HepG2 (cell line): ENCODE data around the gene XAF1. TPM values are rescaled to one million over a fixed set of nuclear protein-coding genes. Genes with fewer than 3 reads are reported as not detected.

Experiments
- BORCS8-MEF2B ChIP-seq: sonication (generic); formaldehyde crosslinking; IDR thresholded peaks from 2 replicates; pipeline ENCODE4 v1.8.0; 2022; ENCODE audit warnings: mild to moderate bottlenecking, missing genetic modification reagents
- CAMTA2 ChIP-seq: sonication (generic); formaldehyde crosslinking; IDR thresholded peaks from 2 replicates; pipeline ENCODE4 v1.4.0; 2020; ENCODE audit warnings: mild to moderate bottlenecking, missing genetic modification reagents, borderline replicate concordance
- CREM ChIP-seq, 2 experiments: sonication (generic) in 1 of 2; formaldehyde crosslinking in 1 of 2; IDR thresholded peaks; 2 replicates each; pipeline versions ENCODE4 v1.4.0 to v1.6.1; 2016 to 2020; ENCODE audit warnings: antibody characterized with exemption in 1 of 2, mild to moderate bottlenecking in 1 of 2, missing genetic modification reagents in 1 of 2
- DR1 ChIP-seq: sonication (generic); formaldehyde crosslinking; IDR thresholded peaks from 2 replicates; pipeline ENCODE4 v1.8.0; 2021; ENCODE audit warnings: mild to moderate bottlenecking, missing genetic modification reagents, inconsistent platforms
- FOXJ3 ChIP-seq: sonication (generic); formaldehyde crosslinking; IDR thresholded peaks from 2 replicates; pipeline ENCODE4 v1.4.0; 2020; ENCODE audit warnings: missing genetic modification reagents, mild to moderate bottlenecking, borderline replicate concordance
- FOXP1 ChIP-seq, 2 experiments: fragments of 450-650 bp in 1 of 2; IDR thresholded peaks; 2 replicates each; pipeline ENCODE4 v1.6.1; 2017 to 2018; ENCODE audit warnings: antibody characterized with exemption in 1 of 2
- GABPA ChIP-seq, 2 experiments: IDR thresholded peaks; 2 replicates each; pipeline ENCODE4 v1.6.1; 2011 to 2016; ENCODE audit warnings: low read depth in 2 of 2, low read length in 1 of 2, missing biosample characterization in 1 of 2, missing genetic modification characterization in 1 of 2
- ISX ChIP-seq: sonication (generic); formaldehyde crosslinking; conservative IDR thresholded peaks from 2 replicates; pipeline ENCODE4 v1.5.0; 2020; ENCODE audit warnings: missing genetic modification reagents
- JUN ChIP-seq: sonication (generic); formaldehyde crosslinking; IDR thresholded peaks from 2 replicates; pipeline ENCODE4 v1.4.0; 2020; ENCODE audit warnings: mild to moderate bottlenecking, missing genetic modification reagents
- MEF2D ChIP-seq: sonication (generic); formaldehyde crosslinking; IDR thresholded peaks from 2 replicates; pipeline ENCODE4 v1.5.1; 2020; ENCODE audit warnings: mild to moderate bottlenecking, missing genetic modification reagents
- MZF1 ChIP-seq: sonication (generic); formaldehyde crosslinking; IDR thresholded peaks from 2 replicates; pipeline ENCODE4 v1.8.1; 2023; ENCODE audit warnings: mild to moderate bottlenecking, missing genetic modification reagents, borderline replicate concordance
- POGK ChIP-seq: sonication (generic); formaldehyde crosslinking; conservative IDR thresholded peaks from 2 replicates; pipeline ENCODE4 v1.8.0; 2022; ENCODE audit warnings: mild to moderate bottlenecking, moderate library complexity, missing genetic modification reagents
- RNF2 ChIP-seq: fragments of 450-650 bp; conservative IDR thresholded peaks from 2 replicates; pipeline ENCODE4 v1.6.1; 2016; ENCODE audit warnings: low read depth
- THAP8 ChIP-seq: sonication (generic); formaldehyde crosslinking; IDR thresholded peaks from 2 replicates; pipeline ENCODE4 v1.5.1; 2020; ENCODE audit warnings: missing genetic modification reagents, mild to moderate bottlenecking, borderline replicate concordance
- TSC22D2 ChIP-seq: sonication (generic); formaldehyde crosslinking; IDR thresholded peaks from 2 replicates; pipeline ENCODE4 v1.5.1; 2020; ENCODE audit warnings: missing genetic modification reagents, mild to moderate bottlenecking, borderline replicate concordance
- ZBTB1 ChIP-seq: sonication (generic); formaldehyde crosslinking; IDR thresholded peaks from 2 replicates; pipeline ENCODE4 v1.4.0; 2020; ENCODE audit warnings: missing genetic modification reagents, borderline replicate concordance
- ZNF225 ChIP-seq: sonication (generic); formaldehyde crosslinking; IDR thresholded peaks from 2 replicates; pipeline ENCODE4 v1.4.0; 2020; ENCODE audit warnings: mild to moderate bottlenecking, missing genetic modification reagents
- ZNF276 ChIP-seq: sonication (generic); formaldehyde crosslinking; IDR thresholded peaks from 2 replicates; pipeline ENCODE4 v1.4.0; 2020; ENCODE audit warnings: mild to moderate bottlenecking, low read depth, missing genetic modification reagents
- ZNF329 ChIP-seq: sonication (generic); formaldehyde crosslinking; IDR thresholded peaks from 2 replicates; pipeline ENCODE4 v1.9.0; 2021; ENCODE audit warnings: low read depth, mild to moderate bottlenecking, missing genetic modification reagents
- ZNF333 ChIP-seq: sonication (generic); formaldehyde crosslinking; IDR thresholded peaks from 2 replicates; pipeline ENCODE4 v1.4.0; 2020; ENCODE audit warnings: mild to moderate bottlenecking, missing genetic modification reagents, borderline replicate concordance
- ZNF431 ChIP-seq: sonication (generic); formaldehyde crosslinking; IDR thresholded peaks from 2 replicates; pipeline ENCODE4 v1.9.0; 2022; ENCODE audit warnings: missing genetic modification reagents, low read depth, mild to moderate bottlenecking, borderline replicate concordance
- ZNF572 ChIP-seq: sonication (generic); formaldehyde crosslinking; IDR thresholded peaks from 2 replicates; pipeline ENCODE4 v1.5.1; 2020; ENCODE audit warnings: mild to moderate bottlenecking, missing genetic modification reagents
- ZNF616 ChIP-seq: sonication (generic); formaldehyde crosslinking; IDR thresholded peaks from 2 replicates; pipeline ENCODE4 v1.5.0; 2020; ENCODE audit warnings: low read depth, mild to moderate bottlenecking, missing genetic modification reagents
- ZNF740 ChIP-seq: sonication (generic); formaldehyde crosslinking; IDR thresholded peaks from 2 replicates; pipeline ENCODE4 v1.4.0; 2020; ENCODE audit warnings: missing genetic modification reagents
- polyA plus RNA-seq, 8 experiments: library from polyadenylated mRNA; depleted of rRNA in 3 of 8; stranded (reverse) in 7 of 8; unstranded in 1 of 8; fragments of >200 nt; fragmentation: Illumina TruSeq in 4 of 8; extraction: Trizol in 4 of 8; gene quantifications; 2 replicates each; pipeline versions ENCODE4 v1.2.1 to v1.2.3, GENCODE V29; 2011 to 2016; ENCODE audit warnings: low read depth in 4 of 8, missing spikeins in 1 of 8, mixed read lengths in 1 of 8; ENCODE audit not compliant: insufficient read depth in 1 of 8
- total RNA-seq, 5 experiments: library from RNA; depleted of rRNA; stranded (reverse); fragments of >200 nt; fragmentation: Illumina TruSeq; extraction: Trizol; gene quantifications; 2 replicates each; pipeline ENCODE4 v1.2.3, GENCODE V29; 2016; ENCODE audit warnings: low read depth in 1 of 5

Gene XAF1
- total and polyA plus RNA-seq, 2 of the 13 experiments (the other 11 are each of a cell fraction or from before 2014, with no cell fraction given): 1.2 to 2.4 TPM

- TF ChIP-seq FOXP1 (IDR thresholded peaks at IDR 0.05) (peak; percentile 82; the same call in 1 of the 2 replicates), FOXP1 (CRISPR knock-in tag; IDR thresholded peaks at IDR 0.05) (no peak), MEF2D (no peak), BORCS8-MEF2B (CRISPR knock-in tag) (no peak), MZF1 (CRISPR knock-in tag) (no peak), ISX (CRISPR knock-in tag) (no peak), JUN (no peak), POGK (CRISPR knock-in tag) (no peak), FOXJ3 (CRISPR knock-in tag) (no peak), THAP8 (CRISPR knock-in tag) (no peak), CREM (IDR thresholded peaks at IDR 0.05) (0 out of 2 replicates have a peak, but pooled peaks have one; percentile 3), CREM (CRISPR knock-in tag; IDR thresholded peaks at IDR 0.05) (no peak), ZBTB1 (no peak), GABPA (IDR thresholded peaks at IDR 0.05; ENCODE audit: low read depth, low read length) (no peak), GABPA (CRISPR knock-in tag; IDR thresholded peaks at IDR 0.05; ENCODE audit: low read depth) (no peak), ZNF225 (no peak), ZNF276 (CRISPR knock-in tag) (no peak), ZNF431 (CRISPR knock-in tag) (no peak; the same call in 1 of the 2 replicates), CAMTA2 (CRISPR knock-in tag) (no peak), ZNF333 (CRISPR knock-in tag) (no peak), ZNF616 (CRISPR knock-in tag) (no peak), TSC22D2 (CRISPR knock-in tag) (no peak), DR1 (CRISPR knock-in tag) (no peak), ZNF740 (no peak), ZNF329 (CRISPR knock-in tag) (no peak), ZNF572 (no peak), RNF2 (no peak)
Observed at GRCh38 chr17:6711081-6711674, 44.7 kb upstream of the XAF1 start (continued).
